Measurements from ENCODE around the gene GNG4.
A peak's percentile ranks its signal among the peaks of the same experiment; 100 is the strongest.

The GNG4 gene

DNA sequence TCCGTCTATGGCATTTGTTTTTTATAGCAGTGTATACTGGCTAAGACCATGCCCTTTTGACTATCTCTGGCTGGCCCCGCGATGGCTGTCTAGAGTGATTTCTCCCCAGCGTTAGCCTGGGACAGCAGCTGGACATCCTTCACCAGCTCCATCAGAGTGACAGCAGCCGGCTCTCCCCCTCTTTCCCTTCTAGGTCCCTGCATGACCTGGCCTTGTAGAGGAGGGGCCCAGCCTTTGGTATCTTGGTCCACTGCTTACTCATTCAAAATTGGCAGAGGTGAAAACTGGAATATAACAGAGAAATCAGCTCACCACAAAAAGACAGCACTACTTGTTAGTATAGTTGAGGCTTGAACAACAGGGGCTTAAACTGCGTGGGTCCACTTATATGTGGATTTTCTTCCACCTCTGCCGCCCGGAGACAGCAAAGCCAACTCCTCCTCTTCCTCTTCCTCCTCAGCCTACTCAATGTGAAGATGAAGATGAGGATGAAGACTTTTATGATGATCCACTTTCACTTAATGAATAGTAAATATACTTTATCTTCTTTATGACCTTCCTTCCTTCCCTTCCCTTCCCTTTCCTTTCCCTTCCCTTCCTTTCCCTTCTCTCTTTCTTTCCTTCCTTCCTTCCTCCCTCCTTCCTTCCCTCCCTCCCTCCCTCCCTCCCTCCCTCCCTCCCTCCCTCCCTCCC, 116.0 kb downstream of the GNG4 start:
- Histone ChIP-seq H3K27me3 (ENCODE audit: control insufficient read depth, insufficient read depth, low read length) (no peaks in the 10 kb centered on the region), H3K9ac (ENCODE audit: low read length) (no peak overlapping the region), H3K9me3 (ENCODE audit: control insufficient read depth, low read length) (no peaks in the 10 kb centered on the region), H3K4me3 (ENCODE audit: low read length) (no peak overlapping the region), H3K4me1 (ENCODE audit: control insufficient read depth, insufficient read depth, low read length) (no peaks in the 10 kb centered on the region), H3K36me3 (ENCODE audit: control insufficient read depth, insufficient read depth, low read length) (no peaks in the 10 kb centered on the region)

DNA sequence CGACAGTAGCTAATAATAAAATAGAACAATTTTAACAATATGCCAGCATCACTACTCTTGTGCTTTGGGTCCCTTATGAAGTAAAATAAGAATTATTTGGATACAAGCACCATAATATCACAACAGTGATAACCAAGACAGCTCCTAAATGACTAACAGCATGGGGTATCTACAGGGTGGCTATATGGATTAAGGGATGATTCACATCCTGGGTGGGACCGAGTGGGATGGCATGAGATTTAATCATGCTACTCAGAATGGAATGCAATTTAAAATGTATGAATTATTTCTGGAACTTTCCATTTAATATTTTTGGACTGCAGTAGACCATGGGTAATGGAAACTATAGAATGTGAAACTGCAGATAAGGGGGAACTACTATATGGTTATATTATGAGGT, 117.2 kb downstream of the GNG4 start:
- no peaks in the 10 kb centered on the region for H3K27me3 ChIP-seq (ENCODE audit: control insufficient read depth, insufficient read depth, low read length)
- no peak overlapping the region for H3K4me3 ChIP-seq (ENCODE audit: low read length)
- no peaks in the 10 kb centered on the region for H3K36me3 ChIP-seq (ENCODE audit: control insufficient read depth, insufficient read depth, low read length)

DNA sequence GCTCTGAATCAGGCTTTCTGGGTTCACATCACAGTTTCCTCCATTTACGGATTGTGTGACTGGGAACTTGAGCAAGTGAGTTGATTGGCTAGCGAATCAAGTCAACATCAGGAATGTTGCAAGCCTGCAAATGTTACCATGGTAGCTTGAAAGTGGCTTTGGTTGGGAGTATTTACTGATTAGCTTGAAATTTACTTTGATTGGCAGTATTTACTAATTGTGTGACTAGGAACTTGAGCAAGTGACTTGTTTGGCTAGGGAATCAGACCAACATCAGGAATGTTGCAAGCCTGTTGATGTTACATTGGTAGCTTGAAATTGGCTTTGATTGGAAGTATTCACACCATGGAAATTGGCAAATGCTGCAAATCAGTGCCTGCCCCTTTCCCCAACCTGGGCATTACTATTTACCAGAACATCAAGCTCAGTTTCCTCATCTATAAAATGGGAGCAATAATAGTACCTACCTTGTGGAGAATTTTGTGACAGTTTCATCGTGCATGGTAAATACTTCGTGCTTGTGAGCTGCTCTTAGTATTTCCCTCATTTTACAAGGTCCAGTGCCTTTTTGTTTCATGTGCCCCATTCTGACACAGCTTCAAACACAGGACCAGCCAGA, 122.3 kb downstream of the GNG4 start:
- Histone ChIP-seq H3K4me3 (ENCODE audit: low read length) (no peak overlapping the region), H3K9me3 (ENCODE audit: control insufficient read depth, low read length) (no peaks in the 10 kb centered on the region), H3K27me3 (ENCODE audit: control insufficient read depth, insufficient read depth, low read length) (no peaks in the 10 kb centered on the region), H3K9ac (ENCODE audit: low read length) (no peak overlapping the region), H3K36me3 (ENCODE audit: control insufficient read depth, insufficient read depth, low read length) (no peaks in the 10 kb centered on the region), H3K4me1 (ENCODE audit: control insufficient read depth, insufficient read depth, low read length) (no peaks in the 10 kb centered on the region)

More for the DNA sequence above, 117.2 kb downstream of the GNG4 start:
- no peaks in the 10 kb centered on the region for H3K4me1 ChIP-seq (ENCODE audit: control insufficient read depth, insufficient read depth, low read length)
- H3K9ac ChIP-seq (ENCODE audit: low read length): no peak overlapping the region
- H3K9me3 ChIP-seq (ENCODE audit: control insufficient read depth, low read length): no peaks in the 10 kb centered on the region

DNA sequence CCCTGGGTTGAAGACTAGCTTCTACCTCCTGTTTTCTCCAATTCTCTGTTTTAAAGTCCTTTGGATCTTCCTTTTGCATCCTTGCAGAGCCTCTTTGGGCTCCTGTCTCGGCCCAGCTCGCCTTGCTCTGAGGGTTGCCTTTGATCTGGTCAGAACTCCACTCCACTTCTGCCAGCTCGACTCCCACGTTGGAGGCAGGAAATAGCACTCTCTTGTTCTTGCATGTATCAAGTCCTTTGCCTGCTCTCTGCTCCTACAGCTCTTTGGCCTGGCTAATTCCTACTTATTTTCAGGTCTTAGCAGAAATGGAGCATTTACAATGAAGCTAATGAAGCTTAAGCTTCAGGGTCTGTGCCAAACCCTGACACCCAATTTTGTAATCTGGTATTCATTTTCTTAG, 124.3 kb downstream of the GNG4 start:
- H3K9me3 ChIP-seq (ENCODE audit: control insufficient read depth, low read length): no peaks in the 10 kb centered on the region
- H3K4me1 ChIP-seq (ENCODE audit: control insufficient read depth, insufficient read depth, low read length): no peaks in the 10 kb centered on the region
- no peak overlapping the region for H3K4me3 ChIP-seq (ENCODE audit: low read length)
- H3K27me3 ChIP-seq (ENCODE audit: control insufficient read depth, insufficient read depth, low read length): no peaks in the 10 kb centered on the region
- no peak overlapping the region for H3K9ac ChIP-seq (ENCODE audit: low read length)
- H3K36me3 ChIP-seq (ENCODE audit: control insufficient read depth, insufficient read depth, low read length): no peaks in the 10 kb centered on the region

DNA sequence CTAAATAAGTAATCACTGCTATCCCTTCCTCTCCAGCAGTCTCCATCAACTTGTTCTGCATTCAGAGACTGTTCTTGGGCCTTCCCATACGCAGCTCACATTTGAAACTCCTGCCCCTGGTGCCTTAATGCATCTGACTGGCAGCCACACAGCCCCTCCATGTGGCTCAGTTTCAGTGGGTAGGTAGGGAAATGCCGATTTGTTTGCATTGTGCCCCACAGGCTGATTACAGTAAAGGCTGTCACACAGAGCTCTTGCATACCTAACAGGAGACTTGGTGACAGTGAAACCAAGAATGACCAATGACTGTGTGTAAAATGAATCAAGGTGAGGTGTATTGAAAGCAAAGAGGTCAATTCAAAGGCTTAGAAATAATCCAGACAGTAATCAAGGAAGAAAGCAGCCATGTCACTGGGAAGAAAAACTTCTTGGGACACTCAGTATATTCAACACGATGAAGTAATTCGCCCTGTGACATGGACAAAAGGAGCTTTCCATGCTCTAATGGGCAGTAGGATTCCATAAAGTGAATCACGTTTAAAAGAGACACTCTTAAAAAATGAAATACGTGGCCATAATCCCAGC, 132.6 kb downstream of the GNG4 start:
- no peak overlapping the region for H3K9ac ChIP-seq (ENCODE audit: low read length)
- H3K4me1 ChIP-seq (ENCODE audit: control insufficient read depth, insufficient read depth, low read length): no peaks in the 10 kb centered on the region
- H3K36me3 ChIP-seq (ENCODE audit: control insufficient read depth, insufficient read depth, low read length): no peaks in the 10 kb centered on the region
- H3K4me3 ChIP-seq (ENCODE audit: low read length): no peak overlapping the region
- no peaks in the 10 kb centered on the region for H3K9me3 ChIP-seq (ENCODE audit: control insufficient read depth, low read length)
- H3K27me3 ChIP-seq (ENCODE audit: control insufficient read depth, insufficient read depth, low read length): no peaks in the 10 kb centered on the region

DNA sequence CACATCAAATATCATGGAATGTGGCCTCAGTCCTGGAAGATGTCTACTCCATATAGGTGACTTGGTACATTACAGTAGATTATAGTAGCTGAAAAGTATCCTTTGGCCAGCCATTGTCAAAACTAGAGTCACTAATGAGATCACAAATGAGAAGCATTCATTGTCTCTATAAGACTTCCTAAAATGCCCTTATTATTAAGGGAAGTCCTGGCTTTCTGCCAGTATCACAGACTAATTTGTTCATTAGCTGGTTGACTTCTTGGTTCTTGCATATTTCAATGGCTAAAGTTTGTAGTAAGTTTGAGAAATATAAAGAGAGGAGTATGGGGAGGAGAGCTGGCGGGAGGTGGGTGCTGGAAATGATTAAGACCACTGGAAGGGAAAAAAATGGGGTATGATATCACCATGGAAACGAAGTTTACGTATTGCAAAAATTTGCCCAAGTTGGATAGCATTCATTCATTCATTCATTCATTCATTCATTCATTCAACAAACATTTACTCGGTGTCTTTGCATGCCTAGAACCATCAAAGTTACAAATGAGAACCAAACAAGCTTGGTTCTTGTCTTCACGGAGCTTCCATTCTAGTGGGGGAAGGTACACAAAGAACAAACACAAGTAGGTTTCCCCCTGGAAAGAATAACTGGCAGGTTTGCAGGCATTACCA, 133.6 kb downstream of the GNG4 start:
- no peak overlapping the region for H3K9ac ChIP-seq (ENCODE audit: low read length)
- H3K27me3 ChIP-seq (ENCODE audit: control insufficient read depth, insufficient read depth, low read length): no peaks in the 10 kb centered on the region
- no peak overlapping the region for H3K4me3 ChIP-seq (ENCODE audit: low read length)
- no peaks in the 10 kb centered on the region for H3K4me1 ChIP-seq (ENCODE audit: control insufficient read depth, insufficient read depth, low read length)
- H3K36me3 ChIP-seq (ENCODE audit: control insufficient read depth, insufficient read depth, low read length): no peaks in the 10 kb centered on the region
- no peaks in the 10 kb centered on the region for H3K9me3 ChIP-seq (ENCODE audit: control insufficient read depth, low read length)

DNA sequence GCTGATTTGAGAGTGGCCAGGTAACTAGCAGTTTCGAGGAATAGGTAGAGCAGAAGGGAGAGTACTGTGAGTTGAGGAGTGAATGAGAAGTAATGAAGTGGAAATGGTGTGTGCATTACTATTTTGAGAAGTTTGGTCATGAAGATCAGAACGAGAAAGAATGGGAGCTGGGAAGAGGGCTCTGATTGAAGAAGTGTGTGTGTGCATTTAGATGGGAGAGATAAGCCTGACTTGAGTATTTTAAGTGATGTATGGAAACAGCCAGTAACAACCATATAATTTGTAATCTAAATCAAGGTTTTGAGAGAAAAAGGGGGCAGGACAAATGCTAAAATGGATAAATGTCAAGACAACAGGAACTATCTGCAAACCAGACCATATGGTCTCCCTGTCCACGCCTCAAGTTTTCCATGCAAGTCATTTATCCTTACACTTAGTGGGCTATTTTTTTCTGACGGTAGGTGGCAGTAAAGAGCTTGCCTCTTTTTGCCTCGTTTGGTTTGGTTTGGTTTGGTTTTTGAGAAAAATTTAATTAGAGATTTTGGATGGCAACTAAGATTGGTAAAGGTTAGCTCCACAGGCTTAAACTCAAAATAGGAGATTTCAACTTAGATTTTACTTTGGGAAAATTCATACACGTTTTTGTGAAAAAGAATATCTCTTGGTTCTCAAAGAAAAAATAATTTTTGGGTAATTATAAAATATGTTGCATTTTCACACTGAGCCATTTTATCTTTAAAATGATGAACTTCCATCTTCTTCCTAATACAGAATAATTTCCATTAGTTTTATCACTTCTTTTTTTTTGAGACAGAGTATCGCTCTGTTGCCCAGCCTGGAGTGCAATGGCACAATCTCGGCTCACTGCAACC, 135.9 kb downstream of the GNG4 start:
- H3K9ac ChIP-seq (ENCODE audit: low read length): no peak overlapping the region
- H3K27me3 ChIP-seq (ENCODE audit: control insufficient read depth, insufficient read depth, low read length): no peaks in the 10 kb centered on the region
- no peaks in the 10 kb centered on the region for H3K4me1 ChIP-seq (ENCODE audit: control insufficient read depth, insufficient read depth, low read length)
- H3K36me3 ChIP-seq (ENCODE audit: control insufficient read depth, insufficient read depth, low read length): no peaks in the 10 kb centered on the region
- H3K4me3 ChIP-seq (ENCODE audit: low read length): no peak overlapping the region
- no peaks in the 10 kb centered on the region for H3K9me3 ChIP-seq (ENCODE audit: control insufficient read depth, low read length)

DNA sequence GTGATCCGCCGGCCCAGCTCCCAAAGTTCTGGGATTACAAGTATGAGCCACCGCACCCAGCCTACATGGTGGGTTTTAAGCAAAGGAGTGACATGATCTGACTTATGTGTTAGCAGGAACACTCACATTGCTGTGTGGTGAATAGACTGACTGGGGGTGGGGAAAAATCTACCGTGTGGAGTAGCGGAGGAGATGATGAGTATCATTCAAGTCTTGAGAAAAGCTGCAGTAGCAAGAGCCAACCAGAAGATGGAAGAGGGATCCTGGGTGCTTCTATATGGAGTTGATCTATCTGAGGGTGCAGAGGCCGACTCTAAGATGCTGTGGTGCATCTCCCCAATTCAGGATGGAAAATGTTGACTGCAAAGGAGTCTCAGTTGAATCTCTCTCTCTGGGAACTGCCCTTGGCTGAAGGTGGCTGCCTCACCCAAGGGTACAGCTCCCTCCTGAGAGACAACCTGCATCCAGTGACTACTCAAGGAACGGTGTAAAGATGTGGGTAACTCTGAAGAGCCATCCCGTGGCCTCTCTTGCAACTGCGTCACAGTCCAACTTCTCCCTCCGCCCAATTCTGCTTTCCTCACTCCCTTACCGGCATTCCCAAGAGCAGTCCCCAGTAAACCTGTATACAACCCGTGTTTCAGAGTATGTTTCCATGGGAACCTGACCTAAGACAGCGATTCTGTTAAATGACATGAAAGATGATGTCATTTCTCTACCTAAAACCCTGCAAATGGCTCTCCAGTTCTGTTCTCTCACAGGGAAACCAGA, 137.9 kb downstream of the GNG4 start:
- Histone ChIP-seq H3K9me3 (ENCODE audit: control insufficient read depth, low read length) (no peaks in the 10 kb centered on the region), H3K4me1 (ENCODE audit: control insufficient read depth, insufficient read depth, low read length) (peaks cover under 1% of the 10 kb centered on the region), H3K36me3 (ENCODE audit: control insufficient read depth, insufficient read depth, low read length) (no peaks in the 10 kb centered on the region), H3K27me3 (ENCODE audit: control insufficient read depth, insufficient read depth, low read length) (no peaks in the 10 kb centered on the region), H3K9ac (ENCODE audit: low read length) (no peak overlapping the region), H3K4me3 (ENCODE audit: low read length) (no peak overlapping the region)

DNA sequence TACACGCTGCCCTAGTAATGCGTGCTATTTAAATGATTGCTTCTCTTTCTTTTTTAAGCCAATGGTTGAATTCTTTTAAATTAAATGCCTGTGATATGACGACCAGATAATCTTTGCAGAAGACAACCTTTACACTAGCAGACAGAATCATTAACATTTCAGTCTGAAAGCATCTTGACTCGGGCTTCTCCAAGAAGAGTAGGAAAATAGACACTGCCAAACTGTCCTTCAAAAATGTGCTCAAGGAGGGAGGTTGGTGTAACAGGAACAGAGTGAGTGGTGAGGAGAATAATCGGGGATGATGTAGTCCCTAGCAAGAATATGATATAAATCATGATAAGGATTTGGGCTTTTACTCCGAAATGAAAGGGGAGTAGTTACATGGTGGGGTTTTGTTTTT, 138.8 kb downstream of the GNG4 start:
- no peaks in the 10 kb centered on the region for H3K9me3 ChIP-seq (ENCODE audit: control insufficient read depth, low read length)
- no peak overlapping the region for H3K4me3 ChIP-seq (ENCODE audit: low read length)
- H3K9ac ChIP-seq (ENCODE audit: low read length): no peak overlapping the region
- H3K4me1 ChIP-seq (ENCODE audit: control insufficient read depth, insufficient read depth, low read length): peaks cover 6% of the 10 kb centered on the region
- H3K36me3 ChIP-seq (ENCODE audit: control insufficient read depth, insufficient read depth, low read length): no peaks in the 10 kb centered on the region
- no peaks in the 10 kb centered on the region for H3K27me3 ChIP-seq (ENCODE audit: control insufficient read depth, insufficient read depth, low read length)

DNA sequence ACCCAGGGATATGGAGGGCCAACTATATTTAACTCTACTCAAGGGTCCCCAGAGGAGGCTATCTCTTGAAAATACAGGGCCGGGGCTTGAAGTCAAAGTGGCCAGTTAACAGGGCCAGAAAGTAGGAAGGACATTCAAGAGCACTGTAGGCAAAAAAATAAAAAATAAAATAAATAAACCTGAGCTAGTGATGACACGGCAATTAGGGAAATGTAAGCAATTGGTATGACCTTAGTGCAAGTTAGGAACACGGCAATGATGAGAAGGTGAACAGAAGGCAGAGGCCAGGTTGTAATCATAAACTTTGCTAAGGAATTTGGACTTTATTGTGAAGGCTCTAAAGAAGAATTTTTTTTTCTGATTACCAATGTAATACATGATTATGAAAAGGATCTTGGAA, 142.0 kb downstream of the GNG4 start:
- Histone ChIP-seq H3K36me3 (ENCODE audit: control insufficient read depth, insufficient read depth, low read length) (no peaks in the 10 kb centered on the region), H3K4me1 (ENCODE audit: control insufficient read depth, insufficient read depth, low read length) (peaks cover 9% of the 10 kb centered on the region), H3K9me3 (ENCODE audit: control insufficient read depth, low read length) (no peaks in the 10 kb centered on the region), H3K27me3 (ENCODE audit: control insufficient read depth, insufficient read depth, low read length) (no peaks in the 10 kb centered on the region), H3K4me3 (ENCODE audit: low read length) (no peak overlapping the region), H3K9ac (ENCODE audit: low read length) (no peak overlapping the region)

DNA sequence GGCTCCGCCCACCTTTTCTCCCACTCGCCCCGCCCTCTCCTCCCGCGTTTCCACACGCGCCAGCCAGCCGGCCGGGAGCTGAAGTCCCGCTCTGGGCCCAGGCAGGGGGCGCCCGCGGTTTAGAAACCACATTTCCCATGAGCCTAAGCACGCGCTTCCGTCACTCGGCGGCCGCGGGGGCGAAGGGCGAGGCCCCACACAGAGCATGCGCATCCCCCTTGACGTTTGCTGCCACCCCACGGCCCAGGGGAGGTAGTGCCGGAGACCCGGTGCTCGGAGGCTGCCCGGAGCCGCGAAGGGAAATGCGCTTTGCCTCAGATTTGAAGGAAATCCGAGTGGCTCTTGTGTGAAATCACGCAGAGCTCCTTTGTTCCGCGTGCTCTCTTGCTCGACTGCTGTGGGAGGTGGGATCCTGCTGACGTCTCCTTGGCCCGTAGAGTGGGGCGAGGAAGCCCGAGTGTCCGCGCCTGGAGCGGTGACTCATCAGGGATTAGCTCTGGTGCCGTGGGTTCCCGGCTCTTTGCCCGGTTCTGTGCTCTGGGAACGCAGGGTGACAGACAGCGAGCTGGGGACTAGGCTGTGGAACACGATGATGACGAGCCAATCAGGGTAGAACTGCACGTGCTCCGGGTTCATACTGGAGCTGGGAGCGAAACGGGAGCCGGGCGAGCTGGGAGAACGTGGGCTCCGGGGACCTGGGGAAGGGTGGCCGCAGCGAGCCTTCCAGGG, 144.9 kb downstream of the GNG4 start:
- peaks cover 13% of the 10 kb centered on the region for H3K4me1 ChIP-seq (ENCODE audit: control insufficient read depth, insufficient read depth, low read length)
- H3K27me3 ChIP-seq (ENCODE audit: control insufficient read depth, insufficient read depth, low read length): no peaks in the 10 kb centered on the region
- peak overlapping the region; percentile 92 for H3K9ac ChIP-seq (ENCODE audit: low read length)
- no peaks in the 10 kb centered on the region for H3K9me3 ChIP-seq (ENCODE audit: control insufficient read depth, low read length)
- H3K36me3 ChIP-seq (ENCODE audit: control insufficient read depth, insufficient read depth, low read length): no peaks in the 10 kb centered on the region
- peak overlapping the region; percentile 75 for H3K4me3 ChIP-seq (ENCODE audit: low read length)
